Activated naive CD8-positive, alpha-beta T cell treated with anti-CD3 and anti-CD28 coated beads, Interleukin-2, amount 50 U/mL, for 24 hours (primary cell): ENCODE data around the gene DLG5.

Source experiments
- ATAC-seq: fragments of 150-1000 bp; cut with Tn5 transposase; one replicate; pipeline ENCODE4 v1.10.0; 2021
- DNase-seq: peaks from one replicate; pipeline ENCODE4 v3.0.0; 2021
- H3K27ac Mint-ChIP-seq: one replicate; pipeline ENCODE4 v1.8.0; 2021; ENCODE audit warnings: mild to moderate bottlenecking, mixed read lengths
- H3K27me3 Mint-ChIP-seq: one replicate; pipeline ENCODE4 v1.8.0; 2021; ENCODE audit warnings: mixed read lengths
- H3K36me3 Mint-ChIP-seq: one replicate; pipeline ENCODE4 v1.8.0; 2021; ENCODE audit warnings: low read depth, mixed read lengths
- H3K4me1 Mint-ChIP-seq: one replicate; pipeline ENCODE4 v1.8.0; 2021; ENCODE audit warnings: mixed read lengths
- H3K4me3 Mint-ChIP-seq: one replicate; pipeline ENCODE4 v1.8.0; 2021; ENCODE audit warnings: mild to moderate bottlenecking, moderate library complexity, mixed read lengths
- H3K9me3 Mint-ChIP-seq: one replicate; pipeline ENCODE4 v1.8.0; 2021; ENCODE audit warnings: mixed read lengths

DLG5 gene

GRCh38 chr10:77845451-77845850, 81.1 kb downstream of the DLG5 start:
- DNase-seq: no peak

GRCh38 chr10:77844713-77845445, 81.7 kb downstream of the DLG5 start:
- H3K27me3 Mint-ChIP-seq: no peaks in the 10 kb centered on the region
- no peaks in the 10 kb centered on the region for H3K36me3 Mint-ChIP-seq
- no peaks in the 10 kb centered on the region for H3K9me3 Mint-ChIP-seq
- no peak overlapping the region for H3K27ac Mint-ChIP-seq
- no peak overlapping the region for H3K4me3 Mint-ChIP-seq
- no peaks in the 10 kb centered on the region for H3K4me1 Mint-ChIP-seq
- no peak for DNase-seq
- ATAC-seq: peak; percentile 29

More at GRCh38 chr10:77845451-77845850, 81.1 kb downstream of the DLG5 start:
- H3K9me3 Mint-ChIP-seq: no peaks in the 10 kb centered on the region
- H3K27ac Mint-ChIP-seq: no peak overlapping the region
- H3K27me3 Mint-ChIP-seq: no peaks in the 10 kb centered on the region
- H3K4me3 Mint-ChIP-seq: no peak overlapping the region
- H3K4me1 Mint-ChIP-seq: no peaks in the 10 kb centered on the region
- no peaks in the 10 kb centered on the region for H3K36me3 Mint-ChIP-seq
- no peak for ATAC-seq

- Mint-ChIP-seq H3K36me3 (no peaks in the 10 kb centered on the region), H3K4me3 (no peak overlapping the region), H3K4me1 (no peaks in the 10 kb centered on the region), H3K9me3 (no peaks in the 10 kb centered on the region), H3K27me3 (no peaks in the 10 kb centered on the region), H3K27ac (no peak overlapping the region)
- ATAC-seq: no peak
- no peak for DNase-seq
Measured at GRCh38 chr10:77844177-77844576, 82.4 kb downstream of the DLG5 start.

- H3K9me3 Mint-ChIP-seq: no peaks in the 10 kb centered on the region
- H3K27me3 Mint-ChIP-seq: no peaks in the 10 kb centered on the region
- DNase-seq: no peak
- H3K4me1 Mint-ChIP-seq: no peaks in the 10 kb centered on the region
- no peak for ATAC-seq
- no peak overlapping the region for H3K4me3 Mint-ChIP-seq
- H3K36me3 Mint-ChIP-seq: no peaks in the 10 kb centered on the region
- H3K27ac Mint-ChIP-seq: no peak overlapping the region
Measured at GRCh38 chr10:77843264-77843663, 83.3 kb downstream of the DLG5 start.

- no peaks in the 10 kb centered on the region for H3K27me3 Mint-ChIP-seq
- H3K4me1 Mint-ChIP-seq: no peaks in the 10 kb centered on the region
- H3K27ac Mint-ChIP-seq: no peak overlapping the region
- H3K4me3 Mint-ChIP-seq: no peak overlapping the region
- no peak for ATAC-seq
- no peaks in the 10 kb centered on the region for H3K9me3 Mint-ChIP-seq
- no peak for DNase-seq
- H3K36me3 Mint-ChIP-seq: no peaks in the 10 kb centered on the region
Measured at GRCh38 chr10:77842652-77843212, 83.8 kb downstream of the DLG5 start.

GRCh38 chr10:77841711-77842375, 84.7 kb downstream of the DLG5 start:
- Mint-ChIP-seq H3K27ac (no peak overlapping the region), H3K36me3 (no peaks in the 10 kb centered on the region), H3K27me3 (no peaks in the 10 kb centered on the region), H3K4me3 (no peak overlapping the region), H3K4me1 (no peaks in the 10 kb centered on the region), H3K9me3 (no peaks in the 10 kb centered on the region)
- no peak for DNase-seq
- no peak for ATAC-seq

- no peak for ATAC-seq
- Mint-ChIP-seq H3K9me3 (no peaks in the 10 kb centered on the region), H3K4me3 (no peak overlapping the region), H3K36me3 (no peaks in the 10 kb centered on the region), H3K4me1 (peaks cover 8% of the 10 kb centered on the region), H3K27ac (no peak overlapping the region), H3K27me3 (no peaks in the 10 kb centered on the region)
- DNase-seq: no peak
Measured at GRCh38 chr10:77840636-77841035, 85.9 kb downstream of the DLG5 start.

- Mint-ChIP-seq H3K36me3 (no peaks in the 10 kb centered on the region), H3K9me3 (no peaks in the 10 kb centered on the region), H3K27me3 (no peaks in the 10 kb centered on the region), H3K4me1 (peaks cover 8% of the 10 kb centered on the region), H3K27ac (no peak overlapping the region), H3K4me3 (no peak overlapping the region)
- DNase-seq (no peak), ATAC-seq (no peak)
Measured at GRCh38 chr10:77837925-77838595, 88.5 kb downstream of the DLG5 start.

- ATAC-seq (peak; percentile 90), DNase-seq (peak; percentile 55)
- H3K4me1 Mint-ChIP-seq: peaks cover 8% of the 10 kb centered on the region
- no peak overlapping the region for H3K27ac Mint-ChIP-seq
- H3K9me3 Mint-ChIP-seq: no peaks in the 10 kb centered on the region
- no peak overlapping the region for H3K4me3 Mint-ChIP-seq
- no peaks in the 10 kb centered on the region for H3K27me3 Mint-ChIP-seq
- H3K36me3 Mint-ChIP-seq: no peaks in the 10 kb centered on the region
Measured at GRCh38 chr10:77837248-77837924, 89.2 kb downstream of the DLG5 start.

GRCh38 chr10:77836299-77836820, 90.2 kb downstream of the DLG5 start:
- Mint-ChIP-seq H3K27ac (peak overlapping the region; percentile 86), H3K27me3 (no peaks in the 10 kb centered on the region), H3K4me3 (peak overlapping the region; percentile 58), H3K9me3 (no peaks in the 10 kb centered on the region), H3K4me1 (peaks cover 8% of the 10 kb centered on the region), H3K36me3 (no peaks in the 10 kb centered on the region)
- peak; percentile 59 for ATAC-seq
- peak; percentile 44 for DNase-seq

GRCh38 chr10:77835669-77836086, 90.9 kb downstream of the DLG5 start:
- Mint-ChIP-seq H3K4me1 (peaks cover 8% of the 10 kb centered on the region), H3K36me3 (no peaks in the 10 kb centered on the region), H3K4me3 (no peak overlapping the region), H3K9me3 (no peaks in the 10 kb centered on the region), H3K27me3 (no peaks in the 10 kb centered on the region), H3K27ac (no peak overlapping the region)
- DNase-seq (no peak), ATAC-seq (no peak)

- no peaks in the 10 kb centered on the region for H3K9me3 Mint-ChIP-seq
- H3K4me3 Mint-ChIP-seq: no peak overlapping the region
- H3K27ac Mint-ChIP-seq: no peak overlapping the region
- ATAC-seq (no peak), DNase-seq (no peak)
- H3K36me3 Mint-ChIP-seq: no peaks in the 10 kb centered on the region
- no peaks in the 10 kb centered on the region for H3K27me3 Mint-ChIP-seq
- H3K4me1 Mint-ChIP-seq: peaks cover 8% of the 10 kb centered on the region
Measured at GRCh38 chr10:77834943-77835668, 91.4 kb downstream of the DLG5 start.

- Mint-ChIP-seq H3K27me3 (no peaks in the 10 kb centered on the region), H3K4me3 (no peak overlapping the region), H3K4me1 (peaks cover 8% of the 10 kb centered on the region), H3K36me3 (no peaks in the 10 kb centered on the region), H3K9me3 (no peaks in the 10 kb centered on the region), H3K27ac (no peak overlapping the region)
- no peak for ATAC-seq
- DNase-seq: no peak
Measured at GRCh38 chr10:77834540-77834939, 92.0 kb downstream of the DLG5 start.

GRCh38 chr10:77833792-77834191, 92.8 kb downstream of the DLG5 start:
- no peaks in the 10 kb centered on the region for H3K36me3 Mint-ChIP-seq
- ATAC-seq: no peak
- no peak overlapping the region for H3K4me3 Mint-ChIP-seq
- DNase-seq: no peak
- H3K27ac Mint-ChIP-seq: no peak overlapping the region
- no peaks in the 10 kb centered on the region for H3K9me3 Mint-ChIP-seq
- peaks cover 8% of the 10 kb centered on the region for H3K4me1 Mint-ChIP-seq
- no peaks in the 10 kb centered on the region for H3K27me3 Mint-ChIP-seq
